HEK293 (cell line): ENCODE data around the gene BCAS3.
"Not testable (repeated sequence)": the region's sequence is repeated elsewhere in the genome, so short reads cannot be mapped to it uniquely, and the experiment has no call there.

Experiments used
- BCL11A ChIP-seq: fragments of 450-650 bp; formaldehyde crosslinking; IDR thresholded peaks from 2 replicates; pipeline ENCODE4 v1.5.1; 2016; ENCODE audit warnings: low read depth, missing biosample characterization, missing genetic modification characterization
- MYNN ChIP-seq: fragments of 450-650 bp; formaldehyde crosslinking; IDR thresholded peaks from 2 replicates; pipeline ENCODE4 v1.5.1; 2016; ENCODE audit warnings: missing biosample characterization, missing genetic modification characterization, borderline replicate concordance
- ZNF114 ChIP-seq: fragments of 450-650 bp; formaldehyde crosslinking; IDR thresholded peaks from 2 replicates; pipeline ENCODE4 v1.5.0; 2017; ENCODE audit warnings: missing biosample characterization, missing genetic modification characterization
- ZNF548 ChIP-seq: fragments of 450-650 bp; formaldehyde crosslinking; IDR thresholded peaks from 2 replicates; pipeline ENCODE4 v1.5.1; 2016; ENCODE audit warnings: missing biosample characterization, missing genetic modification characterization
- TF ChIP-seq, protein P1 (sequence below): fragments of 450-650 bp; formaldehyde crosslinking; IDR thresholded peaks from 2 replicates; pipeline ENCODE4 v1.5.1; 2016; ENCODE audit warnings: missing biosample characterization, missing genetic modification characterization, low read depth
- TF ChIP-seq, protein P2 (sequence below): fragments of 450-650 bp; formaldehyde crosslinking; IDR thresholded peaks from 2 replicates; pipeline ENCODE4 v1.5.1; 2016; ENCODE audit warnings: missing biosample characterization, missing genetic modification characterization

DNA sequence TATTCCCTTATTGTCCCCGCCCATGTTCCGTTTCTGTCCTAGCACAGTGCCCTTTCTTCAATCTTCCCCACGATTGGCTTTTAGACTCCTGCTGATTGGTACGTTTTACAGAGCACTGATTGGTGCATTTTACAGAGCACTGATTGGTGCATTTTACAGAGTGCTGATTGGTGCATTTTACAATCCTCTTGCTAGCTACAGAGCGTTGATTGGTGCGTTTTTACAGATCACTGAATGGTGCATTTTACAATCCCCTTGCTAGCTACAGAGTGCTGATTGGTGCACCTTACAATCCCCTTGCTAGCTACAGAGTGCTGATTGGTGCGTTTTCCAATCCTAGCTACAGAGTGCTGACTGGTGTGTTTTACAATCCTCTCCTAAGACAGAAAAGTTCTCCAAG, 3.0 kb upstream of the BCAS3 start:
- TF ChIP-seq ZNF114 (tag by site-specific recombination); BCL11A; MYNN (tag by site-specific recombination); ZNF548 (tag by site-specific recombination): not testable (repeated sequence)
- TF ChIP-seq, protein P1, sequence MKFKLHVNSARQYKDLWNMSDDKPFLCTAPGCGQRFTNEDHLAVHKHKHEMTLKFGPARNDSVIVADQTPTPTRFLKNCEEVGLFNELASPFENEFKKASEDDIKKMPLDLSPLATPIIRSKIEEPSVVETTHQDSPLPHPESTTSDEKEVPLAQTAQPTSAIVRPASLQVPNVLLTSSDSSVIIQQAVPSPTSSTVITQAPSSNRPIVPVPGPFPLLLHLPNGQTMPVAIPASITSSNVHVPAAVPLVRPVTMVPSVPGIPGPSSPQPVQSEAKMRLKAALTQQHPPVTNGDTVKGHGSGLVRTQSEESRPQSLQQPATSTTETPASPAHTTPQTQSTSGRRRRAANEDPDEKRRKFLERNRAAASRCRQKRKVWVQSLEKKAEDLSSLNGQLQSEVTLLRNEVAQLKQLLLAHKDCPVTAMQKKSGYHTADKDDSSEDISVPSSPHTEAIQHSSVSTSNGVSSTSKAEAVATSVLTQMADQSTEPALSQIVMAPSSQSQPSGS (tag by site-specific recombination), result not testable (repeated sequence)
- TF ChIP-seq, protein P2, sequence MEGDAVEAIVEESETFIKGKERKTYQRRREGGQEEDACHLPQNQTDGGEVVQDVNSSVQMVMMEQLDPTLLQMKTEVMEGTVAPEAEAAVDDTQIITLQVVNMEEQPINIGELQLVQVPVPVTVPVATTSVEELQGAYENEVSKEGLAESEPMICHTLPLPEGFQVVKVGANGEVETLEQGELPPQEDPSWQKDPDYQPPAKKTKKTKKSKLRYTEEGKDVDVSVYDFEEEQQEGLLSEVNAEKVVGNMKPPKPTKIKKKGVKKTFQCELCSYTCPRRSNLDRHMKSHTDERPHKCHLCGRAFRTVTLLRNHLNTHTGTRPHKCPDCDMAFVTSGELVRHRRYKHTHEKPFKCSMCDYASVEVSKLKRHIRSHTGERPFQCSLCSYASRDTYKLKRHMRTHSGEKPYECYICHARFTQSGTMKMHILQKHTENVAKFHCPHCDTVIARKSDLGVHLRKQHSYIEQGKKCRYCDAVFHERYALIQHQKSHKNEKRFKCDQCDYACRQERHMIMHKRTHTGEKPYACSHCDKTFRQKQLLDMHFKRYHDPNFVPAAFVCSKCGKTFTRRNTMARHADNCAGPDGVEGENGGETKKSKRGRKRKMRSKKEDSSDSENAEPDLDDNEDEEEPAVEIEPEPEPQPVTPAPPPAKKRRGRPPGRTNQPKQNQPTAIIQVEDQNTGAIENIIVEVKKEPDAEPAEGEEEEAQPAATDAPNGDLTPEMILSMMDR (tag by site-specific recombination), result not testable (repeated sequence)
